HT-29 (cell line): ENCODE data around the gene VAMP3. TPM values are rescaled to one million over a fixed set of nuclear protein-coding genes. Genes with fewer than 3 reads are reported as not detected.
A peak's percentile ranks its signal among the peaks of the same experiment; 100 is the strongest.
"Not testable (repeated sequence)": the region's sequence is repeated elsewhere in the genome, so short reads cannot be mapped to it uniquely, and the experiment has no call there.

Experiments used
- DNase-seq: peaks from one replicate; pipeline ENCODE4 v3.0.0-alpha.2; 2015; ENCODE audit warnings: low spot score
- total RNA-seq: library from RNA; depleted of rRNA; stranded (reverse); fragments of >200 nt; shearing (Covaris generic); gene quantifications from 2 replicates; pipeline ENCODE4 v1.2.3, GENCODE V29; 2014

The VAMP3 gene
- total RNA-seq, 1 experiment from 2014 or later, result 50.7 TPM

- no peak for DNase-seq
Observed at GRCh38 chr1:7767176-7767575, 3.9 kb upstream of the VAMP3 start.

GRCh38 chr1:7768583-7768982 is 2.5 kb upstream of the VAMP3 start:
- no peak for DNase-seq

- no peak for DNase-seq
Observed at GRCh38 chr1:7769673-7770412, 1.3 kb upstream of the VAMP3 start.

- no peak for DNase-seq
Observed at GRCh38 chr1:7770669-7770996, 463 bp upstream of the VAMP3 start.

GRCh38 chr1:7771823-7772299 is 765 bp downstream of the VAMP3 start:
- peak; percentile 30 for DNase-seq

GRCh38 chr1:7777591-7777990 is 6.5 kb downstream of the VAMP3 start:
- DNase-seq, result no peak

GRCh38 chr1:7778133-7778628 is 7.1 kb downstream of the VAMP3 start:
- no peak for DNase-seq

GRCh38 chr1:7780976-7781375 is 9.9 kb downstream of the VAMP3 start:
- no peak for DNase-seq

GRCh38 chr1:7781501-7781900 is 10.4 kb downstream of the VAMP3 start:
- no peak for DNase-seq

GRCh38 chr1:7781923-7782495 is 10.9 kb downstream of the VAMP3 start:
- peak; percentile 37 for DNase-seq

- DNase-seq, result peak; percentile 48
Observed at GRCh38 chr1:7783178-7783711, 12.1 kb downstream of the VAMP3 start.

- peak; percentile 97 for DNase-seq
Observed at GRCh38 chr1:7783826-7784491, 12.9 kb downstream of the VAMP3 start, which contains the start of gene PER3. PER3 (plus strand) TSS chr1:7784291; CDS start chr1:7784878, 587 bp downstream.

- no peak for DNase-seq
Observed at GRCh38 chr1:7784492-7785071, 13.5 kb downstream of the VAMP3 start.

- DNase-seq, result no peak
Observed at GRCh38 chr1:7785108-7785507, 14.0 kb downstream of the VAMP3 start.

GRCh38 chr1:7786795-7787194 is 15.7 kb downstream of the VAMP3 start:
- DNase-seq, result no peak

GRCh38 chr1:7789828-7790227 is 18.7 kb downstream of the VAMP3 start:
- DNase-seq, result no peak

- DNase-seq, result not testable (repeated sequence)
Observed at GRCh38 chr1:7791027-7791426, 19.9 kb downstream of the VAMP3 start.

- DNase-seq, result no peak
Observed at GRCh38 chr1:7795406-7795805, 24.3 kb downstream of the VAMP3 start.

GRCh38 chr1:7805460-7805859 is 34.4 kb downstream of the VAMP3 start:
- no peak for DNase-seq

- peak; percentile 44 for DNase-seq
Observed at GRCh38 chr1:7808253-7808844, 37.3 kb downstream of the VAMP3 start.

GRCh38 chr1:7809742-7810141 is 38.6 kb downstream of the VAMP3 start:
- DNase-seq, result no peak

GRCh38 chr1:7810395-7810794 is 39.3 kb downstream of the VAMP3 start:
- no peak for DNase-seq
